OCI-LY1 (cell line): ENCODE data around the gene CNTN2.

Experiments
- EZH2 ChIP-seq: fragments of 200-600 bp; sonication (generic), shearing (Covaris generic); IDR thresholded peaks from 2 replicates; pipeline ENCODE4 v1.8.0; 2017; ENCODE audit warnings: borderline replicate concordance, mixed run types, mild to moderate bottlenecking, antibody characterized with exemption, low read length, moderate library complexity, mixed read lengths
- TF ChIP-seq, protein P1 (sequence below): fragments of 200-600 bp; sonication (generic), shearing (Covaris generic); IDR thresholded peaks from 2 replicates; pipeline ENCODE4 v1.5.1; 2017; ENCODE audit warnings: mild to moderate bottlenecking, antibody characterized with exemption, low read length, moderate library complexity, mixed read lengths

DNA sequence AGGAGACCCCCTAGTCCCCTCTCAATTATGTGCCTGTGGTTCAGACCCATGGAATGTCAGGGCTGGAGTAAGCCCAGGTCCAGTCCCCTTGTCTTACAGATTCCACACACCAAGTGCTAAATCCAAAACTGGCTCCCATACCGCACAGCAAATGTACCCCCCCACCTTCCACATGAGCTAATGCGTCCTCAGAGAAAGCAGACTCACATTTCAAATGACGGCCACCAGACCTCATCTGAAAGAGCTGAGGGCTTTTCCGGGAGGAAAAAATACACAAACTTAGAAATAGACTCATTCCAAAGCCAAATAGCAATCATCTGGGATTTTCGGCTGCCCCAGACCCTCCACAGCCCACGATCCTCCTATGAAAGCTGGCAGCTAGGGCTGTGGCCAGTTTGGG is 12.8 kb upstream of the CNTN2 start:
- TF ChIP-seq, protein P1, sequence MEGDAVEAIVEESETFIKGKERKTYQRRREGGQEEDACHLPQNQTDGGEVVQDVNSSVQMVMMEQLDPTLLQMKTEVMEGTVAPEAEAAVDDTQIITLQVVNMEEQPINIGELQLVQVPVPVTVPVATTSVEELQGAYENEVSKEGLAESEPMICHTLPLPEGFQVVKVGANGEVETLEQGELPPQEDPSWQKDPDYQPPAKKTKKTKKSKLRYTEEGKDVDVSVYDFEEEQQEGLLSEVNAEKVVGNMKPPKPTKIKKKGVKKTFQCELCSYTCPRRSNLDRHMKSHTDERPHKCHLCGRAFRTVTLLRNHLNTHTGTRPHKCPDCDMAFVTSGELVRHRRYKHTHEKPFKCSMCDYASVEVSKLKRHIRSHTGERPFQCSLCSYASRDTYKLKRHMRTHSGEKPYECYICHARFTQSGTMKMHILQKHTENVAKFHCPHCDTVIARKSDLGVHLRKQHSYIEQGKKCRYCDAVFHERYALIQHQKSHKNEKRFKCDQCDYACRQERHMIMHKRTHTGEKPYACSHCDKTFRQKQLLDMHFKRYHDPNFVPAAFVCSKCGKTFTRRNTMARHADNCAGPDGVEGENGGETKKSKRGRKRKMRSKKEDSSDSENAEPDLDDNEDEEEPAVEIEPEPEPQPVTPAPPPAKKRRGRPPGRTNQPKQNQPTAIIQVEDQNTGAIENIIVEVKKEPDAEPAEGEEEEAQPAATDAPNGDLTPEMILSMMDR: no peak
- no peak for TF ChIP-seq EZH2
